A673 (cell line): ENCODE data around the gene TARBP1.

Source experiments
- CTCF ChIP-seq: fragments of 300-800, 200-600 bp; sonication (generic); conservative IDR thresholded peaks from 2 replicates; pipeline ENCODE4 v1.5.1; 2017; ENCODE audit warnings: low read depth, mild to moderate bottlenecking, antibody characterized with exemption, low read length, moderate library complexity, mixed read lengths
- EZH2 ChIP-seq: fragments of 200-600 bp; sonication (generic); IDR thresholded peaks from 2 replicates; pipeline ENCODE4 v1.6.1; 2017; ENCODE audit warnings: borderline replicate concordance, low read depth, mild to moderate bottlenecking, mixed read lengths, antibody characterized with exemption, low read length; ENCODE audit not compliant: poor library complexity, severe bottlenecking

DNA sequence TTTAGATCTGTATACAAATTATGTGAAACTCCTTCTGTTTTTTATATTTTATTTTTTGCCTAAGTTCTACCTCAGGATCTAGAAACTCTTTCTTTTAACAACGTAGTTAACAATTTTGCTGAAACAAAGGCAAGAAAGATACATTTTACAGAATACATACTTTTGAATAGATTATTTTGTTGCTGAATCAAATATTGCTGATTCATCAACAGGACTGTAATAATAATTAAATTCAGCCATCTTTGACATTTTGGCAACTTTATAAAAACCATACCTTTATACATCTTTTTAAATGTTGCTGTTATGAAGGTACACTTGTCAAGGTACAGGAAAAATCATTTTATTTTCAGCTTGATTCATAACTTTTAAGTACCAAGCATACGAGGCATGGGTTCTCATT is 116.4 kb downstream of the TARBP1 start:
- TF ChIP-seq CTCF = no peak
- no peak for TF ChIP-seq EZH2
